Neural progenitor cell (in vitro differentiated cells): ENCODE data around the gene NBR1.
"Not testable (repeated sequence)": the region's sequence is repeated elsewhere in the genome, so short reads cannot be mapped to it uniquely, and the experiment has no call there.

Experiments
- EZH2 ChIP-seq: fragments of 200-600 bp; sonication (generic); IDR thresholded peaks from 2 replicates; pipeline ENCODE4 v1.6.1; 2017; ENCODE audit warnings: antibody characterized with exemption, mild to moderate bottlenecking, moderate library complexity
- EZH2phosphoT487 ChIP-seq: fragments of 200-600 bp; sonication (generic); IDR thresholded peaks from 2 replicates; pipeline ENCODE4 v1.6.1; 2017; ENCODE audit warnings: antibody characterized with exemption
- TF ChIP-seq, protein P1 (sequence below): fragments of 200-600 bp; sonication (generic); IDR thresholded peaks from 2 replicates; pipeline ENCODE4 v1.5.1; 2017; ENCODE audit warnings: antibody characterized with exemption, mild to moderate bottlenecking

DNA sequence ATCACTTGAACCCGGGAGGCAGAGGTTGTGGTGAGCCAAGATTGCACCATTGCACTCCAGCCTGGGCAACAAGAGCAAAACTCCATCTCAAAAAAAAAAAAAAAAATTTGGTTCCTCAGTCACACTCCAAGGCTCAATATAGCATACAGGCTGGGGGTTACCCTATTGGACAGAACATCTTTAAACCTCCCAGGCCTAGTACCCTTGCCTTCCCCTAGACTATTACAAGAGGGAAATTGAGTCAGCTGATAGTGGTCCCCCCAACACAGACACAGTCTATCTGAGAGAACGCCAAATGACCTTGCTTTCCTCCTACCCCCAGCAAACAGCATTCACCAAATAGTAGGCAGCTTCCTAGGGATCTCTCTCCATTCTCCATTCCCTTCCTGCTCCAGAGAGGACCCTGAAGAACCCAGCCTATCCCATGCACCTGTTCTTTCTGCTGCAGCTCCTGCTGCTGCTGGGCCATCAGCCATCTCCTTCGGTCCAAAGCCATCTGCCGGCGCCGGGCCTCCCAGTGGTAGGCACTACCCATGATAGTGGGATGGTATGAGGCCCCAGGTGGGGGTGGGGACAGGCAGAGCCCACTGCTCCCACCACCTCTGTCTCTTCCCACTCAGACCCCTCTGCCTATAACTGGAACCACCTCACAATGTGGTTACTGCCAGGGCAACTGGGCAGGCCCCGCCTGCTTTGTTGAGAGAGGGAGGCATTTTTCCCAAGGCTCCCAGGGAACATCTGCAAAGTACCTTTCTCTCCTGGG lies 57.2 kb downstream of the NBR1 start, which contains the start of gene CCDC200:
- TF ChIP-seq, protein P1, sequence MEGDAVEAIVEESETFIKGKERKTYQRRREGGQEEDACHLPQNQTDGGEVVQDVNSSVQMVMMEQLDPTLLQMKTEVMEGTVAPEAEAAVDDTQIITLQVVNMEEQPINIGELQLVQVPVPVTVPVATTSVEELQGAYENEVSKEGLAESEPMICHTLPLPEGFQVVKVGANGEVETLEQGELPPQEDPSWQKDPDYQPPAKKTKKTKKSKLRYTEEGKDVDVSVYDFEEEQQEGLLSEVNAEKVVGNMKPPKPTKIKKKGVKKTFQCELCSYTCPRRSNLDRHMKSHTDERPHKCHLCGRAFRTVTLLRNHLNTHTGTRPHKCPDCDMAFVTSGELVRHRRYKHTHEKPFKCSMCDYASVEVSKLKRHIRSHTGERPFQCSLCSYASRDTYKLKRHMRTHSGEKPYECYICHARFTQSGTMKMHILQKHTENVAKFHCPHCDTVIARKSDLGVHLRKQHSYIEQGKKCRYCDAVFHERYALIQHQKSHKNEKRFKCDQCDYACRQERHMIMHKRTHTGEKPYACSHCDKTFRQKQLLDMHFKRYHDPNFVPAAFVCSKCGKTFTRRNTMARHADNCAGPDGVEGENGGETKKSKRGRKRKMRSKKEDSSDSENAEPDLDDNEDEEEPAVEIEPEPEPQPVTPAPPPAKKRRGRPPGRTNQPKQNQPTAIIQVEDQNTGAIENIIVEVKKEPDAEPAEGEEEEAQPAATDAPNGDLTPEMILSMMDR = not testable (repeated sequence)
- TF ChIP-seq EZH2, EZH2phosphoT487: not testable (repeated sequence)
